Anterior cingulate cortex (tissue), 58 donors: ENCODE data around the gene NELL1.
"Not testable (repeated sequence)": the region's sequence is repeated elsewhere in the genome, so short reads cannot be mapped to it uniquely, and the experiment has no call there.

ENCODE experiments used
- DNase-seq, 58 donors: peaks; one replicate each; lab custom pipeline; 2025; lab: John Stamatoyannopoulos, UW

The NELL1 gene

DNA sequence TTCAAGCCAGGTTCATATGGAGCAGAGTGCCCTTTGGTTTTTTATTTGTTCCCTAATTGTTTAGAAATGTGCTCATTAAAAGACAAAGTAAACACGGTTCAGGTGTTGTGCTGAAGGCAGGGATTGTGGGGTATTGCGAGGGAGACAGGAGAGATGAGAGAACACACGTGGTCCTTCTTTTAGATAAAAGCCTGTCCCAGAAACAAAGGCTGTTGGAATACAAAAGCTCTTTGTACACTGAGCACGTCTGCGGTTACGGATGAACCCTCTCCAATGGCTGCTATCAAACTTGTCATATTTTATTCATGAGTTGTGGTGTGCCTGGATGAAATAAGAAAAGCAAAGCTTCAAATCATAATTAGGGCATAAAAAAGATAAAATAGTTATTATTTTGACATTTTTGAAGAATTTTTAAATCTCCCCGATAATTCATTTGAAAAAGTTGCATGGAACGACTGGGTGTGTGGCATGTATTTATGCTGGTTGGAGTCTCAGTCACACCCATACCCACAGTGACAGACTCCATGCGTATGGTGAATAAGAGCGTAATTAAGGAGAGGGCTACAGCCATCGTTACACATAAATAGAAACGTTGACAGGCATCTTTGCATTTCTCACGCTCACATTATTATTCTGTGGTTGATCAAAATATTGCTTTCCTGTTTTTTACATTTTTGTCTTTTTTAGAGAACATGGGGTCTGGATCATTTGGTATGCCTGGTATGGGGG lies 92.9 kb downstream of the NELL1 start:
- DNase-seq: no peak

DNA sequence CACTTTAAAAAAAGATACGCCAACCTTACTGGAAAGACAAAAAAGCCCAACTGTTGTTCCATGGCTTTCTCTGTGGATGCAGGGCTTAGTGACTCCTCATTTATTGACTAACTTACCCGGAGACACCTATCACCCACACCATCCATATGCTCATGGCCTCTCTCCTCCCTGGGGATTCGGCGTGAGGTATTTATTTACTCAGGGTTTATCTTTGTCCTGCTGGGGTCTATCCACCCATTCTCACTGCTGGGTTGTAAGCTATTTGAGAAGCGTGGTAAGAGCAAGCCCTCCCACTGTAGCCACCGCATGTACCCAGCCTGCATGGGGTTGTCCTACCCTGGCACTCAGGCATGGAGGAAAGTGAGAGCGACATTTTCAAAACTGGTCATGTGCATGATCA lies 93.6 kb downstream of the NELL1 start:
- no peak for DNase-seq

DNA sequence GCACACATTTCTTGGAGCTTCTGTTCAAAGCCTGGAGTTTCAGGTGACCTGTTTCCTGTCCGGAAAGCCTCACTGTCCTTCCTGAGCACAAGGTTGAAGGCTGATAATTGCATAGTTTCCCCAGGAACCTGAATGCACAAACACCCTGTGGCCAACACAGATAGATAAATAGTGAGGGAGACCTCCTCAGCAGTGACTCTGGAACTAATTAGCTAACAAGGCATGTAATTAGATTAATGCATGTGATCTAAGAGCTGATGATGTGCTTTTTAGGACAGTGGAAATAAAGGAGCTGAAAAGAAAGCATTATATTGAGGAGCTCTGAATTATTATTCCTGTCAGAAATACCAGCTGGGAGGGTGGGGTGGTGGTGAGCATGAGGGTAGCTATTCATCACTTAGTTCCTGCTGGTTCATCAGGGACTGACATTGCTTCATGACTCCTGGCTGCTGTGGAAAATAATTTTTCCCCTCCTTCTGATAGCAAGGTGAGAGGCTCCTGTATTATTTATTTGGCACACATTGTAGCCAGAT lies 101.1 kb downstream of the NELL1 start:
- DNase-seq: no peak

DNA sequence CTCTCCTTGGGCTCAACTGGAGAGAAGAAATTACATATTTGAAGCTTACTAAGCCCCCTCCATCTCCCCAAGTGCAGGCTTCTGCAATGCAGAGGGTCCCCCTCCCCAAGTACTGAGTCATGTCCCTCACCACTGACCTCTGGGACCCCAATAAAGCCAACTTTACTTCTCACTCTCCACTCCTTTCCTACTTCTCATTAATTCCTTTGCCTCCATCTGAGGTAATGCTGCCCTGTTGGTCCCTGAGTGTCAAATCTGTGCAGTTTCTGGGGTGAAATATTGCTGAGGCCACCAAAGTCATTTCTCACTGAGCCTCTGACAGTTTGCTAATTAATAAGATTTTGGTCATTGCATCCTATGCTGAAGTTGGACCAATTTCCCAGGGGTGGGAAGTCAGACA lies 101.6 kb downstream of the NELL1 start:
- no peak for DNase-seq

DNA sequence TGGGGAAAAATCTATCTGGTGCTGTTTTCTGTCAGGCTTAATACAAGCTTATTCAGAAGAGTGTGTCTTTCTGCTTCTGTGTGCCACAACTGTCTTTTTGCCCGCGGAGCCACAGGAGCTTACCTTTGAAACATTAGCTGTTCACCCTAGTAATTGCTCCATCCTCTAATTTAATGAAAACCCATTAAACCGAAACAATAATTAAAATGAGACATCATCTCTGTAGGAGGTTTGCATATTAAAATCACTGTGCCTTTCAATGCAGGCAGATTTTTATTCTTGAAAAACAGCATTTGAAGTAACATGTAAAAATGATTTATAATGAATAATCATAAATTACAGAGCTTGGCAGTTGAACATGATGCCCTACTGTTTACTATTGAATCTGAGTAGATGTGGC lies 102.3 kb downstream of the NELL1 start:
- DNase-seq: no peak

DNA sequence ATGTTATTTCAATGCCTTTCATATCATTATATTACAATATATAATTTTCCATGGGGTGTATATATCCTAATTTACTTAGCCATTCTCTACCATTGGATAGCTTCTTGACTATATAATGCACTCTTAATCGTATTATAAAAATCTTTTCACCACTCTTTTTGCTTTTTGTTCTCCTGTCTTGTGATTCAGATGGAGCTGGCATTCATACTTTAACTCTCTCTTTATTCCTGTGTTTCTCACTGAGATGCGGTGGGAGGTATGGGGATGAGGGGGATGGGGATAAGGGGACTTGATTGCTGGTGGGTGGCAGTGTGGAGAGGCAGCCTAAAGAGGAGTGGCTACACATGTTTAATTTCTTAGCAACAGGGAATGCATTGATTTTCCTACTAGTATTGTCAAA lies 105.9 kb downstream of the NELL1 start:
- no peak for DNase-seq

DNA sequence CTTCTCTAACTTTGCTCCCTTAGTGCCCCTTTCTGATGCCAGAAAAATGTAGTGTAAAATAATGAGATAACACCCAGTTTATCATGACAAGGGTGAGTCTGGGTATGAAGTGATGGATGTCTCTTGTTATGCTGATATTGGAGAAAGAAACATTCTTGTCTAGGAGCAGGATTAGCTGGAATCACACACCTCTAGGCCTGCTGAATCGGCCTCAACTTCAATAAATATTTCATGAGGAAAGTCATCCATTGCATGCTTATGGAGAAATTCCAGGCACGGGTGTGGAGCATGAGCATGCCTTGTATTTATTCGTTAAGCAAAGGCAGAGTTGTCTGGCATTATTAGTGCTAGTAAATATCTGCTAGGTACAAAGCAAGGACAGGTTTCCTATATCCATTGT lies 113.4 kb downstream of the NELL1 start:
- DNase-seq: no peak

DNA sequence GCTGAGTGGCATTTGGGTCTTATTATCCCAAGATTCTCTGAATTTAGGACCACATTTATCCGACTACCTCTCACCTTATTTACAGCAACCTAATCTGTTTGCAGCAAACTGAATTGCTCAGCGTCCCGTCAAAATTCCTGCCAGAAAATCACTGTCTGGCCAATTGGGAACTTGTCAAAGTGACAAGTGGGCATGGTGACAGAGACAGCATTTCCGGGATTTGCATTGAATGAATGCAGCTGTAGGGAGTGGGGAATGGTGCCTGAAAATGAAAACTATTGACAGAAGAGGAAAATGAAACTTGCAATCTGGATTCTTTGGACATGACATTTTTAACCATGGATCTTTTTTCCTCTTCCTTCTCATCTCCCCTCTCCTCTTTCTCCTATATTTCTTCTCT lies 113.8 kb downstream of the NELL1 start:
- DNase-seq: no peak

DNA sequence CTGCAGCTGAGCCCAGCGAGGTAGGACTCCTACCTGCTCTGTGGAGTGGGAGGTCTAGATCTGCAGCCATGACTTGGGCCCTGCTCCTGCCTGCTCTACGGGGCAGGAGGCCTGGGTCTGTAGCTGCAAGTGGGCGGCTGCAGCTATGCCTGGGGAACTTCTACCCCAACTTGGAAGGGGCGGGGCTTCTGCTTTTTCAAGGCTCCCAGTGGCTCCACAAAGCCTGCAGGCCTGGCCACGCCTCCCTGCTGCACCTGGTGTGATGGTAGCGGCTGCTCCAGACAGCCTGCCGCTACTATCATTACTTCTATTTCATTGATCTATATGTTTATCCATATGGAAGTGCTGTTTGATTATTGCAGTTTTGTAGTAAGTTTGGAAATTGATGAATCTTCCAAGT lies 121.2 kb downstream of the NELL1 start:
- DNase-seq: no peak

DNA sequence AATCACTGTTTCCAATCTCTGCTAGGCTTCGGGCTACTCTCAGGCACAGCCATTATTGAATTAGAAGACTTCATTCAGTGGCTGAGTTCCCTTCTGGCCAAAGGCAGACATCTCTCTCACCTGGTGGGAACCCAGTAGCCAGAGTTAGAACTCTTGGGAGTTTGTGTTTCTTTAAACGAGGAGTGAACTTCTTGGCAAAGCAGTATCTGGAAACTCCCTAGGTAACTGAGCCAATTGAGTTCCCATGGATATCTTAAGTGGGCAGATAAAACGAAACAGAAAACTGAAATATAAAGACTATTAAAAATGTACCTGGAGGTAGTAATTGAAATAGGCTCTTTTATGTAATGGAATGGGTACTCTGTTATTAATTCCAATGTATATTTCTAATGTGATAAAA lies 125.6 kb downstream of the NELL1 start:
- no peak for DNase-seq

DNA sequence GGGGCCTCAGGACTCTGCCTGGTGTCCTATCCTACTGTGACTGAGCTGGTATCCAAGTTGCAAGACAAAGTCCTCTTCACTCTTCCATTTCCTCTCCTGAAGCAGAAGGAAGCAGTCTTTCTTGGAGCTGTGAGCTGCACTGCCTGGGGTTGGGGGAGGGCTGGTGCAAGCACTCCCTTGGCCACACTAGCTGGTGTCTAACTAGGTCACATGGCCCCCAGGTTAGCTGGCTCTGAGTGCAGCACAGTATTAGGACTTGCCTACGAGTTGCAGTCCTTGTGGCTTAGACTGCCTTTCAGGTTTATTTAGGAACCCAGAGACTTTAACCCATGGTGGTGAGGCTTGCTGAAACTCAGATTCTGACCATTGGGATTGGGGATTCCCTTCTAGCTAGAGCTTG lies 138.9 kb downstream of the NELL1 start:
- DNase-seq: no peak

DNA sequence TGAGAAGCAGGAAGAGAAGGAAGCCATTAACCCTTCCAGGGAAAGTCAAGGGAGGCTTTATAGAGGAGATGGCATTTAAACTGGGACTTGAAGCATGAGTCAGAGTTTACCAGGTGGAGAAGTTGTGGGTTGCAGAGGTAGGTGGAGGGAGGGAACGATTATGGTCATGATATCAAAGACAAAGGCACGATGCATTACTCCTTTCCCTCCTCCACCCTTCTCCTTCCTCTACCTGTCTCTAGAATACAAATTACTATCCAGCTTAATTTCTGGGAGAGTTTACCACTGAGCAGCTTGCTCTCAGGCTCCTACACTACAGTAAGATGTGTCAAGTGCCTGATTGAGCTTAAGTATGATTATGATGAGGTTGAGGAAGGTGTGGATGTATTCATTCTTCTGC lies 151.7 kb downstream of the NELL1 start:
- DNase-seq: no peak

DNA sequence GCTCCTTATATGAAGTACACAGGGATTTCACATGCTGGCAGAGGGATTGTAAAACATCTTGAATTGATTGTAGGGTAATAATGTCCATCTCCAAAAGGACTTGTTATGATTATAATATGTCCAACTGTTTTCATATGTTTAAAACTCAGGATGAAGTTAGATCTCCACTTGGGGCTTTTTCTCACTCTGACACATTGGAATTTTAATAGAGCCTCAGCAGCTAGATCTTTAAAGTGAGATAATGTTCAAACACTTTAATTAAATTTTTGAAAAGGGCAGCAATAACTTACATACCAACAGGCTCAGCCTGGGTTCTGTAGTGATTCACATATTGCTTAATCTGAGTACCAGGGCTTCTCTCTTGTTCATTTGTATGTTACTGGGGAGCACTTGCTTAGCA lies 152.1 kb downstream of the NELL1 start:
- no peak for DNase-seq

DNA sequence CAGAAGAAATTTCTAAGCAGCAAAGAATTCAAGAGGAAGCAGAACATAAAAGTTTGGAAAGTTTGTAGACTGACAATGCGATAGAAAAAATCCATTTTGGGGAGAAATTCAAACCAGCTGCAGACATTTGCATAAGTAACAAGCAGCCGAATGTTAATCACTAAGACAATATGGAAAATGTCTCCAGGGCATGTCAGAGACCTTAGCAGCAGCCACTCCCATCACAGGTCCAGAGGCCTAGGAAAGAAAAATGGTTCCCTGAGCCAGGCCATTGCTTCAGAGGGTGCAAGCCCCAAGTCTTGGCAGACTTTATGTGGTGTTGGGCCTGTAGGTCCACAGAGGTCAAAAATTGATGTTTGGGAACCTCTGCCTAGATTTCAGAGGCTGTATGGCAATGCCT lies 155.4 kb downstream of the NELL1 start:
- no peak for DNase-seq

DNA sequence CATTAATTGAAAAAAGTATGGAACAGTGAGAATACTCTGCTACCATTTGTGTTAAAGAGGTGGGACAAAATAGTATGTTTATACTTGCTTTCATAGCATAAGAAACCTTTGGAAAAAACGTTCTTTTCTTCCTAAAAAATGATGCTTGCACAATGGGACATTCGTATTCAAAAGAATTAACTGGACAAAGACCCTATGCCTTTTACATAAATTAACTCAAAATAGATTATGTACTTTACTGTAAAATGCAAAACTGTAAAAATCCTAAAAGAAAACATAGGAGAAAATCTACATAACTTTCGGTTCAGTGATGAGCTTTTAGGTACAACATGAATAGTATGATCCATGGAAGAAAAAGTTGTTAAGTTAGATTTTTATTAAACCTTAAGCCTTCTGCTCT lies 166.2 kb downstream of the NELL1 start:
- DNase-seq: no peak

DNA sequence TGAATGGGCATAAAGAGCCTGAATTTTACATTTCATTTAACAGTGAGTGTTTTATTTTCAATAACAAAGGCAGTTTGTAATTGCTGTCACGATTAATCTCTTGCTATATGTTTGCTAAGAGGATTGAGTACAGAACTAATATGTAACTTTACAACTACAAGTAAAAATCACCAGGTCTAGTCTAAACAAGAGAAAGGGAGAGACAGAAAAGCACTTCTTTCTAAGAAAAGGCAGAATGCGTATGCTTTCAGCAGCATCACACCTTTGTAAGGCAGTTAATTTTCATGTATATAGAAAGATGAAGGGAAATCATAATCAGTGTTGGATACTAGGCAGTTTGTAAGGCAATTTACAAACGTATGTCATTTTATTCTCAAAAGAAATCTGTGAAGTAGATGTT lies 169.8 kb downstream of the NELL1 start:
- no peak for DNase-seq

DNA sequence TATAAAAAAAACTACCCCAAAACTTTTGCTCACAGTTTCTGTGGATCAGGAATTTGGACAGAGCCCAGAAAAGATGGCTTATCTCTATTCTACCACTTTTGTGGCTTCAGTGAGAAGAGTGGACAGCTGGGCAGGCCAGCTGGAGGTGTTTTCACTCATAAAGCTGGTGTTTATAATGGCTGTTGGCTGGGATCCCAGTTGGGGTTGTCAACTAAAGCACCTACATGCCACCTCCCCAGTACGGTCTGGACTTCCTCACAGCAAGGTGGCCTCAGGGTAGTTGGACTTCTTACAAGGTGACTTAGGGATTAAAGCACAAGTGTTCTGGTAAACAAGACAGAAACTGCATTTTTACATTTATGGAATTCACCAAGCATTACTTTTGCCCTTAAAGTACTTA lies 171.0 kb downstream of the NELL1 start:
- DNase-seq: no peak

DNA sequence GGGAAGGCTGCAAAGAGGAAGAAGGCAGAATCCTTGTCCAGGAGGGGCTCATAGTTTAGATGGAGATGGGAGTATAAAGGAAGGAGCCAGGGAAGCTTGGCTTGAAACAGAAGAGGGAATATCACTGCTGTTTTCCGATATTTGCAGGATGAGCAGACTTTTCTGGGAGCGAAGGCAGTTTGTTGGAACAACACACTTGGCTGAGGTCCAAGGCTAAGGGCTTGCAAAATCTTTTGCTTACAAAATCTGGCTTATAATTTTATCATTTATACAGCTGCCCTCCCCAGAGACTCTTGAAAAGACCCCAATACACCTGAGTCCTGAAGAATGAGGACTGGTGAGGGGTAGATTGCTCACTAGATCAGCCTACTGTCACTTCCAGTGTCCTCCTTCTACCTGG lies 174.8 kb downstream of the NELL1 start:
- DNase-seq: no peak

DNA sequence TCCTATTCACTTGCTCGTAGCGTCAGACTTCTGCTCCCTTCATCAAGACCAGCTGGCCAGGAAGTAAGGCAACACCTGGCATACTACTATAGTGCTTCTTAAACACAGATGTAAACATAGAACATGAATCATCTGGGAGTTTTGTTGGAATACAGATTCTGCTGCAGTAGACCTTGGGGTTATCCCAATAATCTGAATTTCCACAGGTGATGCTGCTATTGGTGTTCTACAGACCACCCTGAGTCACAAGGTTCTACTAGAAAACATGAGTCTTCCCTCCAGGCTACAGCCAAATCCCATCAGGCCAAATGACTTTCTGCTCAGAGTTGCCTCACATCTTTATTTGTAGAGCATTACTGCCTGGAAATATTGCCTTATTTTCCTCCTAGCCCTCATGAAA lies 175.2 kb downstream of the NELL1 start:
- no peak for DNase-seq

DNA sequence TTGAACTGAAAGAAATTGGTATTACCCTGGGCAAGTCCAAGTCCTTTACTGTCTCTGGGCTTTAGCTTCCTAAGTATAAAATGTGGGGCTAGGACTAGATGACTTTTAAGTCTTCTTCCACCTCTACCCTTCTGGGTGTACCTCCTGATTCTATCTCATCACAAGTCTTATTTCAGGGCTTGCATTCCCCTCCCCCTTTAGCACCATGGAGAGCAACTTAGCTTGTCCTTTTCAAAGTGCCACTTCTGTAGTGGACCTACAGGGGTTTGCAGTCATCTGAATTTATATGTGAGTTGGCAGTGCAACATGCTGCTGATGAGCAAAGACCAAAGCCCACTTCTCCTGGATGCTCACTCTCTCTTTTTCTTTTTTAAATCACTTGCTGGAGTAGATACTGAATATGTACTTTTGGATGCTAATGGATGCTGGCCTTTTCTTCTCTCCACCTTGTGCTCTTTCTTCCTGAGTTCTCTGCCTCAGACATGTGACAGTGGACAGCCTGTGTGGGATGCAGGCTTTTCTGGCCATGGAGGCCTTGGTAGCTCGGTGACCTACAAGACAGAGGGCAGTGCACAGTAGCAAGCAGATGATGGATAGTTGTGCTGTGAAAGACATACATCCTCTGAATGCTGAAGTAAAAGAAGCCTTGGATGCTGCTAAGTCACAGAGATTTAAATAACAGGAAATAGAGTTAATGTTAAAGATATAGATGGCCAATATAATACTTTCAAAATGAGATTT lies 185.0 kb downstream of the NELL1 start:
- no peak for DNase-seq

DNA sequence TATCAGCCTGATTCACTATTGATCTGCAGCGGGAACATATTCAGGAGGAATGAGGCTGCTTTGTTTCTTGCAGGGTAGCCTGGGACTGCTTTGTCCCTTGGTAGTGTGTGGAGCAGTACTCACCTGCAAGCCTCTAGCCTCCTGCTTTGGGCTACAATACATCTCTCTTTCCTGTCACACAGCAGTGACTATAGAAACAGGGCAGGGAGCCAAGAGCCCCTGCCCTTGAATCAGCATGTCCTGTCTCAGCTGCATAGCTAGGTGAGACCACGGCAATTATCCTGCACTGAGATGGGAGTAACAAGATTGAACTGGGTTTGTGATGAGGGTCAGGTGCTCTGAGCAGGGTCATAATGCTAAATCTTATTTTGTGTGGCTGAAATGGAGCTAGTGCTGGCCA lies 191.9 kb downstream of the NELL1 start:
- DNase-seq: no peak

DNA sequence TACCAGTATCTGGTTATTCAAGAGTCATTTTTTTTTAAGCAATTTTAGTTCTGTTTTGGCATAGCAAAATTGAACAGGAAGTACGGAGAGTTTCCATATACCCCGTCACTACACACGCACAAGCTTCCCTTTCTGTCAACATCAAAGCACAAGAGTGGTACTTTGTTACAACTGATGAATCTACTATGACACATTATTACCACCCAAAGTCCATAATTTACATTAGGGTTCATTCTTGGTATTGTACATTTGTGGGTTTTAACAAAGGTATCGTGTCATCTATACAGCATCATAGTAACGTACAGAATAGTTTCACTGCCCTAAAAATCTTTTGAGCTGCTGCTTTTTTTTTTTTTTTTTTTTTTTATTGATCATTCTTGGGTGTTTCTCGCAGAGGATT lies 192.9 kb downstream of the NELL1 start:
- not testable (repeated sequence) for DNase-seq
